Keratinocyte (primary cell): Measurements from ENCODE around the gene STOM.

Experiments used
- EZH2 ChIP-seq: IDR thresholded peaks from one replicate; pipeline ENCODE4 v1.6.1; 2012; ENCODE audit warnings: inconsistent platforms, mild to moderate bottlenecking, low read length, moderate library complexity
- TF ChIP-seq, protein P1 (sequence below), 3 experiments: IDR thresholded peaks in 1 of 3; conservative IDR thresholded peaks in 1 of 3; optimal IDR thresholded peaks in 1 of 3; 2 replicates in 2 of 3; 3 replicates in 1 of 3; pipeline versions ENCODE3 to v1.5.1; 2011; ENCODE audit warnings: low read length in 3 of 3, mild to moderate bottlenecking in 3 of 3, moderate library complexity in 2 of 3, control low read depth in 1 of 3, inconsistent platforms in 1 of 3; ENCODE audit not compliant: insufficient read depth in 2 of 3; ENCODE audit errors: extremely low read depth in 1 of 3

- TF ChIP-seq EZH2, result no peak
- TF ChIP-seq, protein P1, sequence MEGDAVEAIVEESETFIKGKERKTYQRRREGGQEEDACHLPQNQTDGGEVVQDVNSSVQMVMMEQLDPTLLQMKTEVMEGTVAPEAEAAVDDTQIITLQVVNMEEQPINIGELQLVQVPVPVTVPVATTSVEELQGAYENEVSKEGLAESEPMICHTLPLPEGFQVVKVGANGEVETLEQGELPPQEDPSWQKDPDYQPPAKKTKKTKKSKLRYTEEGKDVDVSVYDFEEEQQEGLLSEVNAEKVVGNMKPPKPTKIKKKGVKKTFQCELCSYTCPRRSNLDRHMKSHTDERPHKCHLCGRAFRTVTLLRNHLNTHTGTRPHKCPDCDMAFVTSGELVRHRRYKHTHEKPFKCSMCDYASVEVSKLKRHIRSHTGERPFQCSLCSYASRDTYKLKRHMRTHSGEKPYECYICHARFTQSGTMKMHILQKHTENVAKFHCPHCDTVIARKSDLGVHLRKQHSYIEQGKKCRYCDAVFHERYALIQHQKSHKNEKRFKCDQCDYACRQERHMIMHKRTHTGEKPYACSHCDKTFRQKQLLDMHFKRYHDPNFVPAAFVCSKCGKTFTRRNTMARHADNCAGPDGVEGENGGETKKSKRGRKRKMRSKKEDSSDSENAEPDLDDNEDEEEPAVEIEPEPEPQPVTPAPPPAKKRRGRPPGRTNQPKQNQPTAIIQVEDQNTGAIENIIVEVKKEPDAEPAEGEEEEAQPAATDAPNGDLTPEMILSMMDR (optimal IDR thresholded peaks at IDR 0.05 in 1 of 3, IDR thresholded peaks at IDR 0.05 in 1 of 3, conservative IDR thresholded peaks at IDR 0.05 in 1 of 3; ENCODE audit: extremely low read depth in 1 of 3, insufficient read depth in 2 of 3, low read length in 3 of 3), result no peak
These were observed 45.3 kb downstream of the STOM start for GRCh38 chr9:121324755-121325154.
